Stomach (tissue), 9 donors: ENCODE results near the gene ACSS2. TPM values are rescaled to one million over a fixed set of nuclear protein-coding genes. Genes with fewer than 3 reads are reported as not detected.

ENCODE experiments used
- DNase-seq, 2 donors: peaks; one replicate each; pipeline versions ENCODE4 v3.0.0 to v3.0.0-alpha.2; 2013 to 2019
- H3K27ac ChIP-seq, 5 donors: fragments of 200-600 bp in 4 of 5; sonication (generic) in 4 of 5; one replicate each; pipeline ENCODE4 v1.5.1; 2013 to 2019; ENCODE audit warnings: mild to moderate bottlenecking in 1 of 5, moderate library complexity in 1 of 5
- H3K27me3 ChIP-seq, 3 donors: fragments of 200-600 bp; sonication (generic); one replicate each; pipeline ENCODE4 v1.5.1; 2017 to 2019; ENCODE audit warnings: mixed run types in 1 of 3
- H3K36me3 ChIP-seq, 4 donors: fragments of 200-600 bp; sonication (generic); 1 replicate in 3 of 4; 2 replicates in 1 of 4; pipeline ENCODE4 v1.5.1; 2016 to 2019
- H3K4me1 ChIP-seq, 4 donors: fragments of 200-600 bp; sonication (generic); one replicate each; pipeline ENCODE4 v1.5.1; 2016 to 2019
- H3K4me3 ChIP-seq, 4 donors: fragments of 200-600 bp; sonication (generic) in 3 of 4; one replicate each; pipeline ENCODE4 v1.5.1; 2016 to 2019; ENCODE audit warnings: mild to moderate bottlenecking in 1 of 4
- H3K9me3 ChIP-seq, 4 donors: fragments of 200-600 bp; sonication (generic); one replicate each; pipeline ENCODE4 v1.5.1; 2016 to 2019
- EP300 ChIP-seq: sonication (generic); formaldehyde crosslinking; IDR thresholded peaks from one replicate; pipeline ENCODE4 v1.6.1; 2017; ENCODE audit warnings: antibody characterized with exemption
- POLR2A ChIP-seq, 4 donors: fragments of 450-650 bp; IDR thresholded peaks; one replicate each; pipeline ENCODE4 v1.6.1; 2016; ENCODE audit warnings: antibody characterized with exemption in 4 of 4, control low read depth in 2 of 4, mild to moderate bottlenecking in 1 of 4, moderate library complexity in 1 of 4
- POLR2AphosphoS5 ChIP-seq, 3 donors: sonication (generic); formaldehyde crosslinking; IDR thresholded peaks; one replicate each; pipeline ENCODE4 v1.6.1; 2016; ENCODE audit warnings: antibody characterized with exemption in 3 of 3
- WGBS, 5 donors: extraction: QIAGEN DNeasy Blood & Tissue Kit in 3 of 5; methylation state at CpG; one replicate each; pipeline versions ENCODE4 v1.1.5 to v1.1.7; 2013 to 2018; 5-methylcytosine and 5-hydroxymethylcytosine counted together
- intact Hi-C: fragments of 100-400 bp; cut with DNase I; formaldehyde crosslinking; loops from one replicate; pipeline ENCODE4 v1.15.1; 2023; ENCODE audit warnings: low total_unique reads
- polyA plus RNA-seq, 3 donors: library from polyadenylated mRNA; stranded (reverse); fragments of 200-250 nt; gene quantifications; one replicate each; pipeline ENCODE4 v1.2.3, GENCODE V29; 2013
- total RNA-seq, 5 donors: library from RNA; depleted of rRNA; stranded (reverse); fragments of >200 nt; gene quantifications; one replicate each; pipeline versions ENCODE4 v1.1.0 to v1.2.3, GENCODE V29; 2014 to 2016
- TF ChIP-seq, protein P1 (sequence below), 7 experiments: fragments of 450-650 bp in 4 of 7; fragments of 200-600 bp in 3 of 7; sonication (generic) in 3 of 7; IDR thresholded peaks; one replicate each; pipeline ENCODE4 v1.5.1; 2016 to 2019; ENCODE audit warnings: antibody characterized with exemption in 7 of 7, control low read depth in 2 of 7, mild to moderate bottlenecking in 1 of 7
- donor health status: healthy with polysubstance abuse.
- donor health status: Bipolar disorder and iron deficiency.
- donor health status: healthy.

The ACSS2 gene
- total and polyA plus RNA-seq, 8 donors = 59.0 to 1,709 (median 139) TPM

DNA sequence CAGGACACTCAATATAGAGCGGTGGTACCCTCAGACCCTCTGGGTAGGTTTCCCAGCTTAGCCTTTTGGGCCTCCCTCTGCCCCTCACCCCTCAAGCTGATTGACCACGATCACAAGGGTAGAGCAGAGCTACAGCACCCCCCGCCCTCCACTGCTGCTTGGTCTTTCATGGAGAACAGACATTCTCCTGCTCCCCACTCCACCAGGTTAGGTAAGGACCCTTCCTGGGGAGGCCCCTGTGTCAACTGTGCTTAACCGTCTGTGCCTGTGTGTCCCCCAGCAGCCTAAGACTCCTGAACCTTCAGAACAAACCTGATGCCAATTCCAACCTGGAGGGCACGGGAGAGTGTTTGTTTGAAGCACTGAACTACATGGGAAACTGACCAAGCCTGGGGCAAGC, 91.0 kb downstream of the ACSS2 start:
- no peak overlapping the region for H3K27ac ChIP-seq
- intact Hi-C loops = no loop called here
- no peak for DNase-seq
- 88 to 97% (median 90%) methylated on average over 3 to 5 of the region's 5 CpGs for WGBS, 5 donors
- H3K27me3 ChIP-seq = no peaks in the 10 kb centered on the region
- no peaks in the 10 kb centered on the region for H3K9me3 ChIP-seq
- no peaks in the 10 kb centered on the region for H3K4me1 ChIP-seq
- TF ChIP-seq, protein P1, sequence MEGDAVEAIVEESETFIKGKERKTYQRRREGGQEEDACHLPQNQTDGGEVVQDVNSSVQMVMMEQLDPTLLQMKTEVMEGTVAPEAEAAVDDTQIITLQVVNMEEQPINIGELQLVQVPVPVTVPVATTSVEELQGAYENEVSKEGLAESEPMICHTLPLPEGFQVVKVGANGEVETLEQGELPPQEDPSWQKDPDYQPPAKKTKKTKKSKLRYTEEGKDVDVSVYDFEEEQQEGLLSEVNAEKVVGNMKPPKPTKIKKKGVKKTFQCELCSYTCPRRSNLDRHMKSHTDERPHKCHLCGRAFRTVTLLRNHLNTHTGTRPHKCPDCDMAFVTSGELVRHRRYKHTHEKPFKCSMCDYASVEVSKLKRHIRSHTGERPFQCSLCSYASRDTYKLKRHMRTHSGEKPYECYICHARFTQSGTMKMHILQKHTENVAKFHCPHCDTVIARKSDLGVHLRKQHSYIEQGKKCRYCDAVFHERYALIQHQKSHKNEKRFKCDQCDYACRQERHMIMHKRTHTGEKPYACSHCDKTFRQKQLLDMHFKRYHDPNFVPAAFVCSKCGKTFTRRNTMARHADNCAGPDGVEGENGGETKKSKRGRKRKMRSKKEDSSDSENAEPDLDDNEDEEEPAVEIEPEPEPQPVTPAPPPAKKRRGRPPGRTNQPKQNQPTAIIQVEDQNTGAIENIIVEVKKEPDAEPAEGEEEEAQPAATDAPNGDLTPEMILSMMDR (IDR thresholded peaks at IDR 0.05) = no peak
- no peak for TF ChIP-seq EP300
- TF ChIP-seq POLR2A (IDR thresholded peaks at IDR 0.05) = no peak
- TF ChIP-seq POLR2AphosphoS5 (IDR thresholded peaks at IDR 0.05) = no peak
- H3K4me3 ChIP-seq = no peak overlapping the region
- H3K36me3 ChIP-seq = no peaks in the 10 kb centered on the region

DNA sequence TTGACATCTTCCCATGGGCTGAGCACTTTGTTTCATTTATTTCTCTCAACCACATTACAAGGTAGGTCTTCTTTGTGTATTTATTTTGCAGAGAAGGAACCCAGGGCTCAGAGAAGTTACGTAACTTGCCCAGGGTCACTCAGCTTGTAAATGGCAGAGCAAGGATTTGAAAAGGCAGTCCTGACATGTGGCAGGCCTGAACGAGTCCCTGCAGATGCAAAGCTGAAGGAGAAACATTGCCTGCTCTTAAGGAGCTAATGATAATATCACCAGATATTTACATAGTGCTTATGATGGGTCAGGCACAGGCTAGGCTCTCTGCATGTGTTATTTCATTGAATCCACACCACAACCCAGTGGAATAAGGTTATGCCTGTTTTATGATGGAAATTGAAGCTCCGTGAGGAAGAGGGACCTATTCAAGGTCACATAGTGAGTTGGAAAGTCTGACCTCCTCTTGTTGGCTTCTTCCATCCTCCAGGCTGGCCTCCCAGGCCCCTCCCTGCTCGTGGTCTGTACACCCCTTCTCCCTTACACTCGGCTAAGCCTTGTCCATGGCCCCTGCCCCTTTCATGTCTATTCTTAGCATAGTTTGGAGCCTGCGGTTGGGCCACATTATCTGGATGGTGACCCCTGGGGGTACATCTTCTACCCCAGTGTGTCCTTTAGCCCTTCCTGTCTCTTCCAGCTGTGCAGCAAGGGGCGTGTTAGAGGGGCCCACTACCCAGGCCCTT, 91.8 kb downstream of the ACSS2 start:
- intact Hi-C loops = no loop called here
- no peak overlapping the region for H3K27ac ChIP-seq
- H3K27me3 ChIP-seq = no peaks in the 10 kb centered on the region
- DNase-seq = no peak
- no peaks in the 10 kb centered on the region for H3K9me3 ChIP-seq
- no peaks in the 10 kb centered on the region for H3K4me1 ChIP-seq
- TF ChIP-seq, protein P1 (IDR thresholded peaks at IDR 0.05) = no peak
- TF ChIP-seq EP300 (no peak), POLR2A (IDR thresholded peaks at IDR 0.05) (no peak), POLR2AphosphoS5 (IDR thresholded peaks at IDR 0.05) (no peak)
- H3K4me3 ChIP-seq = no peak overlapping the region
- WGBS, 5 donors = 81 to 88% (median 84%) methylated on average over 7 of the region's 7 CpGs
- H3K36me3 ChIP-seq = no peaks in the 10 kb centered on the region

DNA sequence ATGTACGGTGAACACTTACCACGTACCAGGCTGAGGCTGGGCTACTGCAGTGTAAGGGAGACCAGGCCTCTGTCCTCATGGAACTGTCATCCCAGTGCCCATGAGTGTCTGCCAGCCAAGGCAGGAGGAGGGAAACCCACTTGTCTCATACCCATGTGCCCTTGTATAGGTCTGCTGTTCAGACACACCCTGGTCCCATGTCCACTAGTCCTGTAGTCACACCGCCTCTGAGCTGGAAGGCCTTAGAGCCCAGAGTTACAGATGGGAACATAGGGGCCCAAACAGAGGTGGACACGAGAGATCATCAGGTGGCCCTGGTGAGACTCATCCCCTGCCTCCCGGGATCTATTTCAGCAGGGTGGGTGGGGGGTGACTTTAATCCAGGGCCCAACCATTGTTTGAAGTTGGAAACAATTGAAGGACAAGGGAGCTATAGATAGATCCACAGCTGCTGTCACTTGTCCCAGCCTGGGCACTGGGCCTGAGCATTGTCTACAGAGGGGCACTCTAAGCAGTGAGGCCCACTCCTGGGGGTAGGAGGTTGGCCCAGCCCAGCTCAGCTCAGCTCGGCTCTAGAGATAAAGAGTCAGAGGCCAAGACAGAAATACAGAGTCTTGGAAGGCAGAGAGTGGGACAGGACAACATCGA, 93.9 kb downstream of the ACSS2 start:
- no peaks in the 10 kb centered on the region for H3K27me3 ChIP-seq
- H3K36me3 ChIP-seq = no peaks in the 10 kb centered on the region
- TF ChIP-seq POLR2A (IDR thresholded peaks at IDR 0.05) = no peak
- TF ChIP-seq, protein P1 (IDR thresholded peaks at IDR 0.05) = no peak
- no peak for TF ChIP-seq EP300
- TF ChIP-seq POLR2AphosphoS5 (IDR thresholded peaks at IDR 0.05) = no peak
- 79 to 95% (median 91%) methylated on average over 4 to 7 of the region's 7 CpGs for WGBS, 5 donors
- intact Hi-C loops = no loop called here
- DNase-seq = no peak
- no peak overlapping the region for H3K4me3 ChIP-seq
- no peaks in the 10 kb centered on the region for H3K4me1 ChIP-seq
- H3K27ac ChIP-seq = no peak overlapping the region
- H3K9me3 ChIP-seq = no peaks in the 10 kb centered on the region

DNA sequence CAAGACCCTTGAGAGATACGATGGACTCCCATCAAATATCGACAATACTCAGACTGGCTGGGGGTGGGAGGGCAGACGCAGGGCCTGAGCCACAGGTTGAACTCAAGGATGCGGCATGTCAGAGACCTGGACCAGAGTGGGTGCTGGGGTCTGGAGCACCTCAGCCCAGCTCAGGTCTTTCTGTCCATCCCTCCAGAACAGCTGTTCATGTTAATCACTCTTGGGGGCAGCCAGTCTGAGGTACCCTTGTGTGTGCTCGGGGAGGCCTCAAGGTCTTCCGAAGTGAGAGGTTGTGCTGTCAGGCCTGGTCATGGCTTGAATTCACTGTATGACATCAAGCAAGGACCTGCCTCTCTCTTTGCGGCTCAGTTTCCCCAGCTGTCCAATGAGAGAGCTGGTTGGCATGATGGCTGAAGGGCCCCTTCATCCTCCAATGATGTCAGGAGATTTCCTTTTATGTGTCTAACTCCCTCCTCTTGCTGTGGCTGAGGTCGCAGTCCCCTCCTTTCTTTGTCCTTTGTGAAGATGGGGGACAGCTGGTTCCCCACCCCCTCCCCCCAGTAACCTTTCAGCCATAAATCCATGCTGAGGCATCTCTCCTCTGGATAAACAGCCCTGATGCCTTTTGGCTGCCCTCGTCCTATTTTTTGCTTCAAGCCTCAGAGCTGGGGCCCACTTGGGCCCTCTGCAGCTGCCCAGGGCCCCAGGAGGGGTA, 94.6 kb downstream of the ACSS2 start:
- Histone ChIP-seq H3K4me3 (no peak overlapping the region), H3K9me3 (no peaks in the 10 kb centered on the region), H3K27me3 (no peaks in the 10 kb centered on the region), H3K4me1 (no peaks in the 10 kb centered on the region), H3K36me3 (no peaks in the 10 kb centered on the region), H3K27ac (no peak overlapping the region)
- intact Hi-C loops = no loop called here
- 91 to 96% (median 91%) methylated on average over 8 to 9 of the region's 9 CpGs for WGBS, 5 donors
- no peak for DNase-seq
- TF ChIP-seq EP300 (no peak), POLR2A (IDR thresholded peaks at IDR 0.05) (no peak), POLR2AphosphoS5 (IDR thresholded peaks at IDR 0.05) (no peak)
- TF ChIP-seq, protein P1 (IDR thresholded peaks at IDR 0.05) = no peak
